Measurements from ENCODE around the gene BDKRB2.

DNA sequence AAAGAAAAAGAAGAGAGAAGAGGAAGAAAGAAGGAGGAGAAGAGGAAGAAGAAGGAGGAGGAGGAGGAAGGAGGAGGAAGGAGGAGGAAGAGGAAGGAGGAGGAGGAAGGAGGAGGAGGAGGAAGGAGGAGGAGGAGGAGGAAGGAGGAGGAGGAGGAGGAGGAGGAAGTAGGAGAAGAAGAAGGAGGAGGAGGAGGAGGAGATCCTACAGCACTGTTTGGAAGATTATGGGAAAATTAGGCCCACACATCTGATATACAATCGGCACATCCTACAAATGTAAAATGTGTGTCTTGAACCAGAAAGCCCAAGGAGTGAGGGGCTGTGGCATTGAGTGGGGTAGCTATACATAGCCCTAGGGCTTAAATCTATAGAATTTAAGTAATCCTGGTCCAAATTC, 12.0 kb downstream of the BDKRB2 start:
- TF ChIP-seq, protein P1, sequence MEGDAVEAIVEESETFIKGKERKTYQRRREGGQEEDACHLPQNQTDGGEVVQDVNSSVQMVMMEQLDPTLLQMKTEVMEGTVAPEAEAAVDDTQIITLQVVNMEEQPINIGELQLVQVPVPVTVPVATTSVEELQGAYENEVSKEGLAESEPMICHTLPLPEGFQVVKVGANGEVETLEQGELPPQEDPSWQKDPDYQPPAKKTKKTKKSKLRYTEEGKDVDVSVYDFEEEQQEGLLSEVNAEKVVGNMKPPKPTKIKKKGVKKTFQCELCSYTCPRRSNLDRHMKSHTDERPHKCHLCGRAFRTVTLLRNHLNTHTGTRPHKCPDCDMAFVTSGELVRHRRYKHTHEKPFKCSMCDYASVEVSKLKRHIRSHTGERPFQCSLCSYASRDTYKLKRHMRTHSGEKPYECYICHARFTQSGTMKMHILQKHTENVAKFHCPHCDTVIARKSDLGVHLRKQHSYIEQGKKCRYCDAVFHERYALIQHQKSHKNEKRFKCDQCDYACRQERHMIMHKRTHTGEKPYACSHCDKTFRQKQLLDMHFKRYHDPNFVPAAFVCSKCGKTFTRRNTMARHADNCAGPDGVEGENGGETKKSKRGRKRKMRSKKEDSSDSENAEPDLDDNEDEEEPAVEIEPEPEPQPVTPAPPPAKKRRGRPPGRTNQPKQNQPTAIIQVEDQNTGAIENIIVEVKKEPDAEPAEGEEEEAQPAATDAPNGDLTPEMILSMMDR (IDR thresholded peaks at IDR 0.05) = no peak
- no peak for TF ChIP-seq POLR2AphosphoS5 (IDR thresholded peaks at IDR 0.05; ENCODE audit: low read depth, low read length)
- TF ChIP-seq, protein P2, sequence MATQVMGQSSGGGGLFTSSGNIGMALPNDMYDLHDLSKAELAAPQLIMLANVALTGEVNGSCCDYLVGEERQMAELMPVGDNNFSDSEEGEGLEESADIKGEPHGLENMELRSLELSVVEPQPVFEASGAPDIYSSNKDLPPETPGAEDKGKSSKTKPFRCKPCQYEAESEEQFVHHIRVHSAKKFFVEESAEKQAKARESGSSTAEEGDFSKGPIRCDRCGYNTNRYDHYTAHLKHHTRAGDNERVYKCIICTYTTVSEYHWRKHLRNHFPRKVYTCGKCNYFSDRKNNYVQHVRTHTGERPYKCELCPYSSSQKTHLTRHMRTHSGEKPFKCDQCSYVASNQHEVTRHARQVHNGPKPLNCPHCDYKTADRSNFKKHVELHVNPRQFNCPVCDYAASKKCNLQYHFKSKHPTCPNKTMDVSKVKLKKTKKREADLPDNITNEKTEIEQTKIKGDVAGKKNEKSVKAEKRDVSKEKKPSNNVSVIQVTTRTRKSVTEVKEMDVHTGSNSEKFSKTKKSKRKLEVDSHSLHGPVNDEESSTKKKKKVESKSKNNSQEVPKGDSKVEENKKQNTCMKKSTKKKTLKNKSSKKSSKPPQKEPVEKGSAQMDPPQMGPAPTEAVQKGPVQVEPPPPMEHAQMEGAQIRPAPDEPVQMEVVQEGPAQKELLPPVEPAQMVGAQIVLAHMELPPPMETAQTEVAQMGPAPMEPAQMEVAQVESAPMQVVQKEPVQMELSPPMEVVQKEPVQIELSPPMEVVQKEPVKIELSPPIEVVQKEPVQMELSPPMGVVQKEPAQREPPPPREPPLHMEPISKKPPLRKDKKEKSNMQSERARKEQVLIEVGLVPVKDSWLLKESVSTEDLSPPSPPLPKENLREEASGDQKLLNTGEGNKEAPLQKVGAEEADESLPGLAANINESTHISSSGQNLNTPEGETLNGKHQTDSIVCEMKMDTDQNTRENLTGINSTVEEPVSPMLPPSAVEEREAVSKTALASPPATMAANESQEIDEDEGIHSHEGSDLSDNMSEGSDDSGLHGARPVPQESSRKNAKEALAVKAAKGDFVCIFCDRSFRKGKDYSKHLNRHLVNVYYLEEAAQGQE (IDR thresholded peaks at IDR 0.05; ENCODE audit: insufficient read depth in 1 of 2, low read depth in 2 of 2, low read length in 1 of 2) = no peak
- no peak for TF ChIP-seq SIN3A (IDR thresholded peaks at IDR 0.05; ENCODE audit: borderline replicate concordance, insufficient read depth, low read depth, low read length)
